SU-DHL-6 (cell line): Measurements from ENCODE around the gene CDK6.

Source experiments
- H2AFZ ChIP-seq: fragments of 200-600 bp; sonication (generic); 2 replicates; pipeline ENCODE4 v1.6.1; 2014; ENCODE audit warnings: low read depth, mild to moderate bottlenecking, moderate library complexity, mixed read lengths, antibody characterized with exemption, low read length; ENCODE audit not compliant: severe bottlenecking
- H3F3A ChIP-seq: fragments of 200-600 bp; shearing (Covaris generic); 2 replicates; pipeline ENCODE4 v1.6.0; 2016; ENCODE audit warnings: antibody characterized with exemption, mild to moderate bottlenecking; ENCODE audit not compliant: insufficient read depth
- H3K27ac ChIP-seq: fragments of 200-600 bp; sonication (generic); 2 replicates; pipeline ENCODE4 v1.5.1; 2016; ENCODE audit warnings: low read depth, mild to moderate bottlenecking, low read length, moderate library complexity, mixed read lengths
- H3K27me3 ChIP-seq: fragments of 200-600 bp; sonication (generic), shearing (Covaris generic); 2 replicates; pipeline ENCODE4 v1.6.0; 2014; ENCODE audit warnings: mild to moderate bottlenecking, low read length
- H3K36me3 ChIP-seq: fragments of 200-600 bp; sonication (generic); 2 replicates; pipeline ENCODE4 v1.6.1; 2014; ENCODE audit warnings: mild to moderate bottlenecking, low read length, mixed read lengths
- H3K4me2 ChIP-seq: fragments of 300-600, 200-600 bp; shearing (Covaris generic), sonication (generic); 2 replicates; pipeline ENCODE4 v1.6.0; 2014; ENCODE audit warnings: low read length, low read depth, mild to moderate bottlenecking; ENCODE audit not compliant: poor library complexity, severe bottlenecking
- H3K4me3 ChIP-seq: fragments of 200-600 bp; sonication (generic); 2 replicates; pipeline ENCODE4 v1.5.1; 2014; ENCODE audit warnings: antibody characterized with exemption, low read length, mild to moderate bottlenecking, mixed read lengths; ENCODE audit not compliant: insufficient read depth, poor library complexity, severe bottlenecking
- H3K79me2 ChIP-seq: fragments of 200-600 bp; sonication (generic); 2 replicates; pipeline ENCODE4 v1.6.1; 2014; ENCODE audit warnings: mild to moderate bottlenecking, low read length, moderate library complexity; ENCODE audit not compliant: insufficient read depth
- H3K9ac ChIP-seq: fragments of 200-600 bp; sonication (generic); 2 replicates; pipeline ENCODE4 v1.7.0; 2014; ENCODE audit warnings: mild to moderate bottlenecking, low read length
- H3K9me2 ChIP-seq: fragments of 200-600 bp; sonication (generic); replicated peaks from 2 replicates; pipeline ENCODE4 v1.6.1; 2014; ENCODE audit warnings: low read length; ENCODE audit not compliant: insufficient read depth
- H3K9me3 ChIP-seq: fragments of 200-600 bp; sonication (generic); 2 replicates; pipeline ENCODE4 v1.6.1; 2014; ENCODE audit warnings: low read length, mixed read lengths; ENCODE audit not compliant: insufficient read depth
- H4K20me1 ChIP-seq: fragments of 200-600 bp; sonication (generic); 2 replicates; pipeline ENCODE4 v1.6.1; 2014; ENCODE audit warnings: low read depth, mild to moderate bottlenecking, antibody characterized with exemption, low read length, moderate library complexity, mixed read lengths
- EZH2phosphoT487 ChIP-seq: fragments of 200-600 bp; sonication (generic), shearing (Covaris generic); conservative IDR thresholded peaks from 2 replicates; pipeline ENCODE4 v1.6.1; 2018; ENCODE audit warnings: mild to moderate bottlenecking, antibody characterized with exemption, low read length, moderate library complexity, mixed read lengths
- TF ChIP-seq, protein P1 (sequence below): fragments of 200-600 bp; sonication (generic); IDR thresholded peaks from one replicate; pipeline ENCODE4 v1.5.1; 2017; ENCODE audit warnings: antibody characterized with exemption, mild to moderate bottlenecking, low read length, moderate library complexity; ENCODE audit not compliant: insufficient read depth, poor library complexity, severe bottlenecking

The CDK6 gene

GRCh38 chr7:92797693-92798092 lies 38.7 kb downstream of the CDK6 start:
- Histone ChIP-seq H3K4me3 (no peak overlapping the region), H3F3A (no peaks in the 10 kb centered on the region), H3K9me3 (no peaks in the 10 kb centered on the region), H4K20me1 (no peaks in the 10 kb centered on the region), H3K27ac (no peak overlapping the region), H3K36me3 (no peaks in the 10 kb centered on the region), H3K9me2 (no peaks in the 10 kb centered on the region), H2AFZ (no peak overlapping the region), H3K9ac (no peak overlapping the region), H3K27me3 (no peaks in the 10 kb centered on the region), H3K79me2 (peaks cover 24% of the 10 kb centered on the region; the same call in 1 of the 2 replicates), H3K4me2 (no peak overlapping the region)
- TF ChIP-seq, protein P1, sequence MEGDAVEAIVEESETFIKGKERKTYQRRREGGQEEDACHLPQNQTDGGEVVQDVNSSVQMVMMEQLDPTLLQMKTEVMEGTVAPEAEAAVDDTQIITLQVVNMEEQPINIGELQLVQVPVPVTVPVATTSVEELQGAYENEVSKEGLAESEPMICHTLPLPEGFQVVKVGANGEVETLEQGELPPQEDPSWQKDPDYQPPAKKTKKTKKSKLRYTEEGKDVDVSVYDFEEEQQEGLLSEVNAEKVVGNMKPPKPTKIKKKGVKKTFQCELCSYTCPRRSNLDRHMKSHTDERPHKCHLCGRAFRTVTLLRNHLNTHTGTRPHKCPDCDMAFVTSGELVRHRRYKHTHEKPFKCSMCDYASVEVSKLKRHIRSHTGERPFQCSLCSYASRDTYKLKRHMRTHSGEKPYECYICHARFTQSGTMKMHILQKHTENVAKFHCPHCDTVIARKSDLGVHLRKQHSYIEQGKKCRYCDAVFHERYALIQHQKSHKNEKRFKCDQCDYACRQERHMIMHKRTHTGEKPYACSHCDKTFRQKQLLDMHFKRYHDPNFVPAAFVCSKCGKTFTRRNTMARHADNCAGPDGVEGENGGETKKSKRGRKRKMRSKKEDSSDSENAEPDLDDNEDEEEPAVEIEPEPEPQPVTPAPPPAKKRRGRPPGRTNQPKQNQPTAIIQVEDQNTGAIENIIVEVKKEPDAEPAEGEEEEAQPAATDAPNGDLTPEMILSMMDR = no peak

DNA sequence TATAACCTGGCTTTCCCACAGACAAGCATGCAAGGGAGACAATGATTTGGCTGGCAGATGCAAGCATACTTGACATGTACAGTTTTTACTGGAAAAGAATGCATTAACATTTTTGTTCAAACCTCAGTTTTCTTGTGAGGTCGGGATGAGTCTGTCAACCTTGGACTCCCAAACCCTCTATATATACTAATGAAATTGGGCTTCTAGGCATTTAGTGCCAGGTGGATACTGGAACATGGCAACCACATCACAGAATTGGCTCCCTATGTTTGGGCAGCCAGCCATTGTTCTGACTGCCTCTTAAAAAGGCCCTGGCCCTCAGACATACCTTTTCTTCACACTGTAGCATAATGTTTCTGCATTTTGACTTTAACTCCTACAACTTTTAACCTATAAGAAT lies 39.1 kb downstream of the CDK6 start:
- Histone ChIP-seq H3F3A (no peaks in the 10 kb centered on the region), H3K9me3 (no peaks in the 10 kb centered on the region), H3K9ac (no peak overlapping the region), H3K4me2 (no peak overlapping the region), H3K27me3 (no peaks in the 10 kb centered on the region), H3K79me2 (peaks cover 27% of the 10 kb centered on the region; the same call in 1 of the 2 replicates), H3K36me3 (no peaks in the 10 kb centered on the region), H3K4me3 (no peak overlapping the region), H4K20me1 (no peaks in the 10 kb centered on the region), H3K27ac (no peak overlapping the region), H2AFZ (no peak overlapping the region), H3K9me2 (no peaks in the 10 kb centered on the region)
- TF ChIP-seq EZH2phosphoT487 = no peak
- TF ChIP-seq, protein P1 = no peak

DNA sequence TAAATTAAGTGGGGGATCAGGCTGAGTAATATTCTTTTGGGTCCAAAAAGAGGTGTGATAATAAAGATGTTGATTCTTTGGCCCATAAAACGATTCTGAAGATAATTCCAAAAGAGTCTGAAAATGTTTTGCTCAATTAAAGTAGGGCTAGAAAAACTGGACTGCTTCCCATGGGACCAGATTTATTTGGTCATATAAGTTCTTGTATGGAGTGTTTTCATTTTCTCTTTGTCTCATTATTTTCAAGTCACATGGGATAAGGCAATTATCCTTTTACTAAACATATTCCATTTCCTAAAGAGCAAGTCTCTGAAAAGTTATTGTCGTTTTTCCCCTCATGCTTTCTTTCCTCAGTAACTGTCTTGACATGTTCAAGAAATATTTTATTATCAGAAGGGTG lies 41.5 kb downstream of the CDK6 start:
- H3K4me2 ChIP-seq = no peak overlapping the region
- H3K9ac ChIP-seq = no peak overlapping the region
- H3K27me3 ChIP-seq = no peaks in the 10 kb centered on the region
- TF ChIP-seq, protein P1 = no peak
- TF ChIP-seq EZH2phosphoT487 = no peak
- no peaks in the 10 kb centered on the region for H3K9me2 ChIP-seq
- H3K4me3 ChIP-seq = no peak overlapping the region
- no peak overlapping the region for H2AFZ ChIP-seq
- H3F3A ChIP-seq = no peaks in the 10 kb centered on the region
- H3K79me2 ChIP-seq = peaks cover 39% of the 10 kb centered on the region
- peaks cover under 1% of the 10 kb centered on the region; the same call in 1 of the 2 replicates for H3K36me3 ChIP-seq
- no peaks in the 10 kb centered on the region; the same call in 1 of the 2 replicates for H3K9me3 ChIP-seq
- H3K27ac ChIP-seq = no peak overlapping the region
- H4K20me1 ChIP-seq = no peaks in the 10 kb centered on the region
